ENCODE results near the gene C1QL4. TPM values are rescaled to one million over a fixed set of nuclear protein-coding genes. Genes with fewer than 3 reads are reported as not detected.
A peak's percentile ranks its signal among the peaks of the same experiment; 100 is the strongest.
"Not testable (repeated sequence)": the region's sequence is repeated elsewhere in the genome, so short reads cannot be mapped to it uniquely, and the experiment has no call there.

C1QL4 gene
- polyA plus RNA-seq, 1 donor (not counting 4 experiments of a cell fraction or from before 2014, with no cell fraction given): 0.07 TPM

GRCh38 chr12:49283541-49284429, 53.2 kb downstream of the C1QL4 start:
- H3K27me3 ChIP-seq (ENCODE audit: control insufficient read depth, extremely low read depth, insufficient read depth, low read length): no peaks in the 10 kb centered on the region
- peaks cover 8% of the 10 kb centered on the region for H3K4me1 ChIP-seq (ENCODE audit: control insufficient read depth, extremely low read depth, insufficient read depth, low read length)
- DNase-seq (ENCODE audit: low read depth, low spot score) (no peak), FAIRE-seq (no peak)
- H3K4me3 ChIP-seq (ENCODE audit: control insufficient read depth in 2 of 3, extremely low read depth in 1 of 3, insufficient read depth in 2 of 3, low read depth in 1 of 3, low read length in 3 of 3): no peak overlapping the region
- no peaks in the 10 kb centered on the region for H3K36me3 ChIP-seq (ENCODE audit: control insufficient read depth in 2 of 2, extremely low read depth in 1 of 2, insufficient read depth in 2 of 2, low read length in 2 of 2)
- no peaks in the 10 kb centered on the region for H4K20me1 ChIP-seq (ENCODE audit: control insufficient read depth, extremely low read depth, insufficient read depth, low read length)
- H3K9ac ChIP-seq (ENCODE audit: control insufficient read depth, extremely low read depth, insufficient read depth, low read length): no peak overlapping the region
- dilution Hi-C loops (cut with MboI; ENCODE audit: extremely low pct_ligation_motif_present, low sequenced_read_pairs): no loop called here
- H2AFZ ChIP-seq (ENCODE audit: control insufficient read depth, low read length): no peak overlapping the region
- H3K4me2 ChIP-seq (ENCODE audit: control insufficient read depth, extremely low read depth, insufficient read depth, low read depth, low read length): no peak overlapping the region
- no peaks in the 10 kb centered on the region for H3K9me3 ChIP-seq (ENCODE audit: control insufficient read depth, low read depth, low read length)
- H3K9me1 ChIP-seq (ENCODE audit: control insufficient read depth, extremely low read depth, insufficient read depth, low read length): no peaks in the 10 kb centered on the region
- no peak for TF ChIP-seq EZH2 (IDR thresholded peaks at IDR 0.05; ENCODE audit: low read length)
- TF ChIP-seq CTCF (optimal IDR thresholded peaks at IDR 0.05 in 1 of 3, IDR thresholded peaks at IDR 0.05 in 1 of 3, conservative IDR thresholded peaks at IDR 0.05 in 1 of 3; ENCODE audit: extremely low read depth in 1 of 3, insufficient read depth in 2 of 3, low read length in 3 of 3): peak; percentile 10 to 24 (median 15)
- H3K27ac ChIP-seq (ENCODE audit: control insufficient read depth, insufficient read depth, low read length): no peak overlapping the region
- no peaks in the 10 kb centered on the region for H3K79me2 ChIP-seq (ENCODE audit: control insufficient read depth, insufficient read depth, low read length)

GRCh38 chr12:49282740-49283375, 54.1 kb downstream of the C1QL4 start:
- H3K4me1 ChIP-seq (ENCODE audit: control insufficient read depth, extremely low read depth, insufficient read depth, low read length); H3K27me3 ChIP-seq (ENCODE audit: control insufficient read depth, extremely low read depth, insufficient read depth, low read length); H3K9ac ChIP-seq (ENCODE audit: control insufficient read depth, extremely low read depth, insufficient read depth, low read length); H2AFZ ChIP-seq (ENCODE audit: control insufficient read depth, low read length); H3K79me2 ChIP-seq (ENCODE audit: control insufficient read depth, insufficient read depth, low read length); H3K9me1 ChIP-seq (ENCODE audit: control insufficient read depth, extremely low read depth, insufficient read depth, low read length); FAIRE-seq; dilution Hi-C loops (cut with MboI; ENCODE audit: extremely low pct_ligation_motif_present, low sequenced_read_pairs); H3K4me3 ChIP-seq (ENCODE audit: control insufficient read depth in 2 of 3, extremely low read depth in 1 of 3, insufficient read depth in 2 of 3, low read depth in 1 of 3, low read length in 3 of 3); H3K9me3 ChIP-seq (ENCODE audit: control insufficient read depth, low read depth, low read length); DNase-seq (ENCODE audit: low read depth, low spot score); H4K20me1 ChIP-seq (ENCODE audit: control insufficient read depth, extremely low read depth, insufficient read depth, low read length); H3K4me2 ChIP-seq (ENCODE audit: control insufficient read depth, extremely low read depth, insufficient read depth, low read depth, low read length); H3K27ac ChIP-seq (ENCODE audit: control insufficient read depth, insufficient read depth, low read length); H3K36me3 ChIP-seq (ENCODE audit: control insufficient read depth in 2 of 2, extremely low read depth in 1 of 2, insufficient read depth in 2 of 2, low read length in 2 of 2): not testable (repeated sequence)

Other genes starting within 250 kb of the C1QL4 start
- not detected in 3 replicates for gene DHH, start 242.4 kb downstream of the C1QL4 start, polyA plus RNA-seq
- gene LMBR1L, start 226.3 kb downstream of the C1QL4 start, polyA plus RNA-seq: 22.9 to 30.1 TPM (median 28.0 TPM) in 3 replicates
- 1,122 to 2,676 TPM (median 2,055 TPM) in 3 replicates for gene TUBA1B, start 205.8 kb downstream of the C1QL4 start, polyA plus RNA-seq
- 288 to 427 TPM (median 375 TPM) in 3 replicates for gene TUBA1A, start 148.1 kb downstream of the C1QL4 start, polyA plus RNA-seq
- 1,709 to 2,744 TPM (median 1,922 TPM) in 3 replicates for gene TUBA1C, start 72.1 kb downstream of the C1QL4 start, polyA plus RNA-seq
- gene PRPH, start 42.0 kb downstream of the C1QL4 start, polyA plus RNA-seq: 0.05 to 0.11 TPM (median 0.08 TPM) in 3 replicates
- gene TROAP, start 13.9 kb downstream of the C1QL4 start, polyA plus RNA-seq: 1.7 to 14.1 TPM (median 12.7 TPM) in 3 replicates
- gene DNAJC22, start 9.7 kb upstream of the C1QL4 start, polyA plus RNA-seq: 0.03 to 0.04 TPM in 2 of 3 replicates, not detected in the other
- gene SPATS2, start 30.3 kb upstream of the C1QL4 start, polyA plus RNA-seq: 46.2 to 51.3 TPM (median 47.9 TPM) in 3 replicates
- 0.08 to 0.21 TPM (median 0.16 TPM) in 3 replicates for gene KCNH3, start 201.8 kb upstream of the C1QL4 start, polyA plus RNA-seq
- 40.7 to 55.8 TPM (median 49.3 TPM) in 3 replicates for gene MCRS1, start 231.0 kb upstream of the C1QL4 start, polyA plus RNA-seq

Data from keratinocyte (primary cell).